Astrocyte of the spinal cord (primary cell): Measurements from ENCODE around the gene BAG3.
A peak's percentile ranks its signal among the peaks of the same experiment; 100 is the strongest.

Source experiments
- DNase-seq: peaks from one replicate; pipeline ENCODE4 v3.0.0; 2011; ENCODE audit warnings: low read depth, low spot score
- H3K4me3 ChIP-seq: 2 replicates; pipeline ENCODE4 v1.5.1; 2011; ENCODE audit warnings: low read depth, mild to moderate bottlenecking, low read length, moderate library complexity
- in situ Hi-C: cut with HindIII; loops from 2 replicates; pipeline ENCODE4 v1.10.0; 2017; ENCODE audit warnings: low sequenced_read_pairs
- TF ChIP-seq, protein P1 (sequence below): IDR thresholded peaks from 2 replicates; pipeline ENCODE4 v1.5.1; 2012; ENCODE audit warnings: low read depth, mild to moderate bottlenecking, low read length, inconsistent platforms

The BAG3 gene

DNA sequence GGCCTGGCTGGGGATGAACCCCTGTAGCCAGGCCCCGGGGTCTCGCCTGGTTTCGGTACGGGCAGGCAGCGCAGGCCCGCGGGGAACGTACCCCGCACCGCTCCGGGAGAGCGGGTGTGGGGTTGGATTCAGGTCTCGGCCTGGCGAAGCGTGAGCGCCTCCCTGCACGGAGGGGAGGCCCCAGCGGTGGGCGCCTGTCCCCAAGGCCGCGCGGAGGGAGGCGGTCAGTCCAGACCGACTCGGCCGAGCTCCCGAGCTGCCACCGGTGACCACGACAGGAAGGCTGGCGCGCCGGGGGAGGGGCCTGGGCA is 74.3 kb downstream of the BAG3 start:
- in situ Hi-C loops = no loop called here
- TF ChIP-seq, protein P1, sequence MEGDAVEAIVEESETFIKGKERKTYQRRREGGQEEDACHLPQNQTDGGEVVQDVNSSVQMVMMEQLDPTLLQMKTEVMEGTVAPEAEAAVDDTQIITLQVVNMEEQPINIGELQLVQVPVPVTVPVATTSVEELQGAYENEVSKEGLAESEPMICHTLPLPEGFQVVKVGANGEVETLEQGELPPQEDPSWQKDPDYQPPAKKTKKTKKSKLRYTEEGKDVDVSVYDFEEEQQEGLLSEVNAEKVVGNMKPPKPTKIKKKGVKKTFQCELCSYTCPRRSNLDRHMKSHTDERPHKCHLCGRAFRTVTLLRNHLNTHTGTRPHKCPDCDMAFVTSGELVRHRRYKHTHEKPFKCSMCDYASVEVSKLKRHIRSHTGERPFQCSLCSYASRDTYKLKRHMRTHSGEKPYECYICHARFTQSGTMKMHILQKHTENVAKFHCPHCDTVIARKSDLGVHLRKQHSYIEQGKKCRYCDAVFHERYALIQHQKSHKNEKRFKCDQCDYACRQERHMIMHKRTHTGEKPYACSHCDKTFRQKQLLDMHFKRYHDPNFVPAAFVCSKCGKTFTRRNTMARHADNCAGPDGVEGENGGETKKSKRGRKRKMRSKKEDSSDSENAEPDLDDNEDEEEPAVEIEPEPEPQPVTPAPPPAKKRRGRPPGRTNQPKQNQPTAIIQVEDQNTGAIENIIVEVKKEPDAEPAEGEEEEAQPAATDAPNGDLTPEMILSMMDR = no peak
- DNase-seq = no peak
- H3K4me3 ChIP-seq = peak overlapping the region; percentile 47

DNA sequence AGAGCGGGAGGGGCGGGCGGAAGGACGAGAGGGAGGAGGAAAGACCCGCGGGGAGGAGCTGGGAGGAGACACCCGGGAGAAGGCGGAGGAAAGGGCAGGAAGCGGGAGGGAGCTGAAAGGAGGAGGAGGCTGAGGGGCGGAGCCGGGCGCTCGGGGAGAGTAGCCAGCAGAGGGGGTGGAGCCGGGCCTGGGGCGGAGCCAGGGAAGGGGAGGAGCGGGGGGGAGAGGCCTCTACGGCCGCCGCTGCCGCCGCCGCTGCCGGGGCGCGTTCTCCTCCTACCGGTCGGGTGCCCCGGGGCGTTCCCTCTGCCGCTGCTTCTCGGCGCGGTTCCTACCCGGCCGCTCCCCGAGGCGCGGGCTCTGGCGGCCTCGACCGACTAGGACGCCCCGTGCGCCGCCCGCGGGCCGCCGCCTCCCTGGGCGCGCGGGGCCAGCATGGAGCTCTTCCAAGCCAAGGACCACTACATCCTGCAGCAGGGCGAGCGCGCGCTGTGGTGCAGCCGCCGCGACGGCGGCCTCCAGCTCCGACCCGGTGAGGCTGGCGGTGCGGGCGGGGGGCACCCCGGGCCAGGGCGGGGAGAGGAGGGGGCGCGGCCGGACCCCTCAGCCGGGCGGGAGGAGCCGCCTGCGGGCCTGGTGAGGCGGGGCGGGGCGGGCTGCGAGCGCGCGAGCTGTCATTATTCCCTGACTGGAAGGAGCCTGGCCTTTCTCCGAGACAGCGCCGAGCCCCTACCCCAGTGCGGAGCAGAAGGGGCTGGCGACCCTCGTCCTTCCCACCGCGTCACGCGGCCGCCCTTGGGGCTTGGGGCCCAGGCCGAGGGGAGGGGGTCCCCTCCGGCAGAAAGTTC is 74.9 kb downstream of the BAG3 start, which contains the start of gene INPP5F:
TSS of gene INPP5F (plus strand) at position 223 of the 848 bp plus-strand sequence. CDS start at position 436, 213 bp downstream.
- in situ Hi-C loops = no loop called here
- peak; percentile 98 for DNase-seq
- peak within 1 kb of the TSS; percentile 66 for H3K4me3 ChIP-seq
- TF ChIP-seq, protein P1 = peak; percentile 29

DNA sequence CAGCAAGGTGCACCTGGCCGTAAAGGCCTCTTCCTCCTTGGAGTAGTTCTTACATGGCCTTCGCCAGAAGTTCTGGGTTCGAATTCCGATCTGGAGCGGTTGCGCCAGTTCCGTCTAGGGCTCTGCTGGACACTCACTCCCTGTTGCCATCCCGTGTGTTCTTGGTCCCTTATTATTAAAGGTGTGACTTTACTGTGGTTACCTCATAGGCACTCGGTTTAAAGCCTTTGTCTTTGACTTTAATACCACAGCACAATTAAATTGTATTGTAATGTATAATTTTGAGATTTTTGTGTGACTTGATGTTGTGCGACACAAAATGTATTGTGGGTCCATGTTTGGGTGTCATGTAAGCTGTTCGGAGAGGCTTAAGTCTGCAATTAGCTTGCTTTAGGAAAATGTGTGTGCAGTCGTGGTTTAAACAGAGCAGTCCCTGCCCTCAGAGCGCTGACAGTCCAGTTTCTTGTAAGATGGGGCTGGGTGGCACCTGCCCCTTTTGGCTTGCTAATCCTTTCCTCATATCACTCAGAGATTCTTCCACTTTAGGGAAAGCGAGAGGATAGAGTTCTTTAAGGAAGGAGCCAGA is 75.6 kb downstream of the BAG3 start:
- DNase-seq = no peak
- TF ChIP-seq, protein P1 = no peak
- peak overlapping the region; percentile 66 for H3K4me3 ChIP-seq
- in situ Hi-C loops = no loop called here
